K562 (cell line): Measurements from ENCODE around the gene PRKCG. TPM values are rescaled to one million over a fixed set of nuclear protein-coding genes. Genes with fewer than 3 reads are reported as not detected.

Experiments used
- ADNP ChIP-seq: fragments of 200-800 bp; sonication (Bioruptor generic); IDR thresholded peaks from 2 replicates; pipeline ENCODE4 v1.6.1; 2016; ENCODE audit warnings: missing genetic modification characterization, missing compliant biosample characterization
- ARNT ChIP-seq, 2 experiments: fragments of 450-650 bp; IDR thresholded peaks; 2 replicates each; pipeline ENCODE4 v1.6.1; 2016; ENCODE audit warnings: mild to moderate bottlenecking in 1 of 2
- ETV1 ChIP-seq: fragments of 450-650 bp; conservative IDR thresholded peaks from 2 replicates; pipeline ENCODE4 v1.6.1; 2016; ENCODE audit warnings: missing genetic modification characterization, control low read depth, low read depth, missing compliant biosample characterization
- IFI16 ChIP-seq: fragments of 250-450 bp; sonication (Bioruptor Pico); IDR thresholded peaks from 2 replicates; pipeline ENCODE4 v2.1.2; 2022; ENCODE audit warnings: mild to moderate bottlenecking, inconsistent platforms
- JUND ChIP-seq, 2 experiments: IDR thresholded peaks; 2 replicates in 1 of 2; 3 replicates in 1 of 2; pipeline ENCODE4 v1.6.1; 2011; ENCODE audit warnings: borderline replicate concordance in 2 of 2, low read depth in 2 of 2, low read length in 2 of 2, improper control_type of control experiment in 1 of 2, missing biosample characterization in 1 of 2, missing genetic modification characterization in 1 of 2, missing genetic modification reagents in 1 of 2
- NCOA1 ChIP-seq: fragments of 450-650 bp; IDR thresholded peaks from 2 replicates; pipeline ENCODE4 v1.6.1; 2016; ENCODE audit warnings: low read depth
- NFIX ChIP-seq: fragments of 250-450 bp; sonication (Bioruptor Pico); IDR thresholded peaks from 2 replicates; pipeline ENCODE4 v1.4.0; 2020; ENCODE audit warnings: low read depth, mild to moderate bottlenecking, moderate library complexity
- NR1H2 ChIP-seq: sonication (generic); formaldehyde crosslinking; IDR thresholded peaks from 2 replicates; pipeline ENCODE4 v1.4.0; 2020; ENCODE audit warnings: mild to moderate bottlenecking, missing genetic modification reagents
- PHF21A ChIP-seq: fragments of 450-650 bp; IDR thresholded peaks from 2 replicates; pipeline ENCODE4 v1.6.1; 2017; ENCODE audit warnings: low read depth, borderline replicate concordance
- POLR2G ChIP-seq: fragments of 200-400 bp; formaldehyde crosslinking; IDR thresholded peaks from 2 replicates; pipeline ENCODE4 v1.6.1; 2017; ENCODE audit warnings: low read depth, mild to moderate bottlenecking, antibody characterized with exemption, low read length, moderate library complexity
- PTBP1 ChIP-seq: fragments of 200-400 bp; formaldehyde crosslinking; IDR thresholded peaks from 2 replicates; pipeline ENCODE4 v1.6.1; 2017; ENCODE audit warnings: low read depth, low read length
- RBM22 ChIP-seq: fragments of 200-400 bp; formaldehyde crosslinking; IDR thresholded peaks from 2 replicates; pipeline ENCODE4 v1.6.1; 2018; ENCODE audit warnings: low read length, low read depth; ENCODE audit not compliant: poor library complexity, severe bottlenecking
- SMARCA4 ChIP-seq: fragments of 450-650 bp; IDR thresholded peaks from 2 replicates; pipeline ENCODE4 v1.6.1; 2016
- SP1 ChIP-seq: sonication (generic); formaldehyde crosslinking; IDR thresholded peaks from 2 replicates; pipeline ENCODE4 v1.8.1; 2022; ENCODE audit warnings: mild to moderate bottlenecking, missing genetic modification reagents
- TAF15 ChIP-seq: fragments of 200-400 bp; formaldehyde crosslinking; IDR thresholded peaks from 2 replicates; pipeline ENCODE4 v1.6.1; 2017; ENCODE audit warnings: mild to moderate bottlenecking, low read depth, low read length, moderate library complexity
- YY1 ChIP-seq, 3 experiments: IDR thresholded peaks; 2 replicates each; pipeline ENCODE4 v1.6.1; 2011; ENCODE audit warnings: low read length in 2 of 3, mild to moderate bottlenecking in 2 of 3, moderate library complexity in 2 of 3, borderline replicate concordance in 1 of 3, control low read depth in 1 of 3, low read depth in 1 of 3; ENCODE audit not compliant: insufficient read depth in 3 of 3, insufficient replicate concordance in 2 of 3, control insufficient read depth in 1 of 3, insufficient read length in 1 of 3; ENCODE audit errors: extremely low read depth in 1 of 3
- ZBTB7A ChIP-seq: IDR thresholded peaks from 2 replicates; pipeline ENCODE4 v1.6.1; 2011; ENCODE audit warnings: low read depth, mild to moderate bottlenecking, low read length, moderate library complexity, borderline replicate concordance; ENCODE audit not compliant: control insufficient read depth
- ZFPM2 ChIP-seq: fragments of 250-450 bp; sonication (Bioruptor Pico); IDR thresholded peaks from 2 replicates; pipeline ENCODE4 v1.5.1; 2022; ENCODE audit warnings: mild to moderate bottlenecking
- ZKSCAN8 ChIP-seq: fragments of 200-800 bp; sonication (Bioruptor generic); IDR thresholded peaks from 2 replicates; pipeline ENCODE4 v1.6.1; 2016; ENCODE audit warnings: missing genetic modification characterization, missing compliant biosample characterization
- ZNF143 ChIP-seq: sonication (generic); formaldehyde crosslinking; IDR thresholded peaks from 2 replicates; pipeline ENCODE4 v1.9.0; 2022; ENCODE audit warnings: mild to moderate bottlenecking, missing genetic modification reagents
- ZNF696 ChIP-seq: fragments of 250-450 bp; sonication (Bioruptor Pico); conservative IDR thresholded peaks from 2 replicates; pipeline ENCODE4 v1.4.0; 2020; ENCODE audit warnings: mild to moderate bottlenecking, moderate library complexity
- ZNF717 ChIP-seq: fragments of 250-450 bp; sonication (Bioruptor Pico); IDR thresholded peaks from 2 replicates; pipeline ENCODE4 v1.5.0; 2021
- polyA plus RNA-seq, 8 experiments: library from polyadenylated mRNA; depleted of rRNA in 4 of 8; stranded (reverse) in 5 of 8; unstranded in 3 of 8; fragments of >200 nt; fragmentation: Nextera tagmentation in 2 of 8; fragmentation: Illumina TruSeq in 1 of 8; extraction: Ambion mirVana in 2 of 8; extraction: Trizol in 1 of 8; gene quantifications; 2 replicates each; pipeline versions ENCODE4 v1.2.1 to v1.2.3, GENCODE V29; 2011 to 2014; ENCODE audit warnings: inconsistent platforms in 1 of 8, missing spikeins in 1 of 8
- total RNA-seq, 7 experiments: library from RNA; depleted of rRNA in 6 of 7; stranded (reverse); fragments of >200 nt in 6 of 7; fragmentation: Illumina TruSeq in 2 of 7; extraction: Trizol in 2 of 7; gene quantifications; 2 replicates each; pipeline versions ENCODE4 v1.2.1 to v1.2.3, GENCODE V29; 2011 to 2021; ENCODE audit warnings: low replicate concordance in 1 of 7
- TF ChIP-seq, protein P1 (sequence below): fragments of 450-650 bp; formaldehyde crosslinking; conservative IDR thresholded peaks from 2 replicates; pipeline ENCODE4 v1.4.0; 2022; ENCODE audit warnings: mild to moderate bottlenecking, missing genetic modification characterization
- TF ChIP-seq, protein P2 (sequence below): IDR thresholded peaks from 2 replicates; pipeline ENCODE4 v1.6.1; 2011; ENCODE audit not compliant: insufficient read length; ENCODE audit errors: extremely low read depth
- TF ChIP-seq, protein P3 (sequence below): sonication (generic); formaldehyde crosslinking; IDR thresholded peaks from 2 replicates; pipeline ENCODE4 v1.8.1; 2023; ENCODE audit warnings: mild to moderate bottlenecking, missing genetic modification reagents, moderate library complexity

PRKCG gene
- total and polyA plus RNA-seq, 9 of the 15 experiments (the other 6 are each of a cell fraction or from before 2014, with no cell fraction given), result not detected

DNA sequence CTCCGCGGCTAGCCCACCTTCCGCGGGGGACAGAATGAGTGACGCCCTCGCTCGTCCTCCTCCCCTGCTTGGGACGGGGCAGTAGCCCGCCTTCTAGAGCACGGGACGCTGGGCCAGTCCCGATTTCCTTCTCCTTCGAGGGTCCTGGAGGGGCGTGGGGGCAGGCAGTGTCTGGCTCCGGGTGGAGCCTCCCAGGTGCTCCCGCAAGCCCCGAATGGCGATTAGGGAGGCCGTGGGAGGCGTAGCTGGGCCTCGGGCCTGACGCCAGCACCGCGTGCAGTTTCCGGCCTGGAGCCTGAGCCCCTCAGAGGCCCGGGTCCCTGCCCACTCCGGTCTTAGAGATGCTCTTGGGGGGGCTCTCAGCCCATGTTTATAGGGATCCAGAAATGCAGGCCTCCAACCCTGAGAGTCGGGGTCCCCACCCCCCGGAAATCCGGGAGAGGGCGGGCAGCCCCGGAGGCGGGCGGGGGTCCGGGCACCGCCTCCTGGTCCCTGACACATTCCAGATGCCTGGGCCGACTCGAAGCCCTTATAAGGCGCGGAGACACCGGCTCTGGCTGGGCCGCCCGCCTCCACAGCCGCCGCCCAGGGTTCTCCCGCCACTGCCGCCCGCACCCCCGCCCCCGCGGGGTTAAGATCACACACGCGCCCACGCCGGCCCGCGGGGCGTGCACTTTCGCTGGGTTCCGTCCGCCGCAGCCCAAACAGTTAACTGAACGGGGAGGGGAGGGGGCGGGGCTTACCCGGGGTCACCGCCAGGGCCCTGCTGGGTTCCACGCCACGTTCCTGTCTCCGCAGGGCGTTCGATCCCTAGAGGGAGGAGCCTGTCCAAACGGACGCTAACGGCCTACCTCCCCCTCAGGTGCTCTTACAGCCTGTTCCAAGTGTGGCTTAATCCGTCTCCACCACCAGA is 12.8 kb upstream of the PRKCG start (continued):
- TF ChIP-seq PHF21A, result peak; percentile 92; the same call in 1 of the 2 replicates
- TF ChIP-seq SP1 (CRISPR knock-in tag), result peak; percentile 83
- TF ChIP-seq IFI16 (CRISPR knock-in tag), result no peak
- peak; percentile 88 for TF ChIP-seq POLR2G
- peak; percentile 20; the same call in 1 of the 2 replicates for TF ChIP-seq JUND (IDR thresholded peaks at IDR 0.05; ENCODE audit: borderline replicate concordance, low read depth, low read length)
- TF ChIP-seq JUND (tag; IDR thresholded peaks at IDR 0.05; ENCODE audit: borderline replicate concordance, low read depth, low read length), result no peak; the same call in 2 of the 3 replicates
- no peak for TF ChIP-seq PTBP1
- no peak for TF ChIP-seq NCOA1
- TF ChIP-seq RBM22, result no peak
- no peak for TF ChIP-seq ZNF696 (CRISPR knock-in tag)
- TF ChIP-seq ADNP (tag), result no peak
- no peak for TF ChIP-seq SMARCA4
- TF ChIP-seq ZNF143 (CRISPR knock-in tag), result no peak
- no peak for TF ChIP-seq NR1H2
- peak; percentile 77 for TF ChIP-seq ETV1 (tag)
- TF ChIP-seq NFIX (CRISPR knock-in tag), result no peak
- peak in 2 of 3 experiments; percentile 23 to 32 for TF ChIP-seq YY1 (IDR thresholded peaks at IDR 0.05; ENCODE audit: borderline replicate concordance in 1 of 3, control insufficient read depth in 1 of 3, extremely low read depth in 1 of 3, insufficient read depth in 3 of 3, insufficient read length in 1 of 3, insufficient replicate concordance in 2 of 3, low read depth in 1 of 3, low read length in 2 of 3)
- TF ChIP-seq ZFPM2 (CRISPR knock-in tag), result no peak
- no peak for TF ChIP-seq ZNF717 (CRISPR knock-in tag)
- TF ChIP-seq ARNT (IDR thresholded peaks at IDR 0.05), result no peak
- TF ChIP-seq ZBTB7A, result peak; percentile 90
- no peak for TF ChIP-seq TAF15
- no peak for TF ChIP-seq ZKSCAN8
- TF ChIP-seq, protein P1, sequence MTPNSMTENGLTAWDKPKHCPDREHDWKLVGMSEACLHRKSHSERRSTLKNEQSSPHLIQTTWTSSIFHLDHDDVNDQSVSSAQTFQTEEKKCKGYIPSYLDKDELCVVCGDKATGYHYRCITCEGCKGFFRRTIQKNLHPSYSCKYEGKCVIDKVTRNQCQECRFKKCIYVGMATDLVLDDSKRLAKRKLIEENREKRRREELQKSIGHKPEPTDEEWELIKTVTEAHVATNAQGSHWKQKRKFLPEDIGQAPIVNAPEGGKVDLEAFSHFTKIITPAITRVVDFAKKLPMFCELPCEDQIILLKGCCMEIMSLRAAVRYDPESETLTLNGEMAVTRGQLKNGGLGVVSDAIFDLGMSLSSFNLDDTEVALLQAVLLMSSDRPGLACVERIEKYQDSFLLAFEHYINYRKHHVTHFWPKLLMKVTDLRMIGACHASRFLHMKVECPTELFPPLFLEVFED (CRISPR knock-in tag), result 0 out of 2 replicates have a peak, but pooled peaks have one; percentile 33
- TF ChIP-seq, protein P2, sequence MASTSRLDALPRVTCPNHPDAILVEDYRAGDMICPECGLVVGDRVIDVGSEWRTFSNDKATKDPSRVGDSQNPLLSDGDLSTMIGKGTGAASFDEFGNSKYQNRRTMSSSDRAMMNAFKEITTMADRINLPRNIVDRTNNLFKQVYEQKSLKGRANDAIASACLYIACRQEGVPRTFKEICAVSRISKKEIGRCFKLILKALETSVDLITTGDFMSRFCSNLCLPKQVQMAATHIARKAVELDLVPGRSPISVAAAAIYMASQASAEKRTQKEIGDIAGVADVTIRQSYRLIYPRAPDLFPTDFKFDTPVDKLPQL, result no peak
- TF ChIP-seq, protein P3, sequence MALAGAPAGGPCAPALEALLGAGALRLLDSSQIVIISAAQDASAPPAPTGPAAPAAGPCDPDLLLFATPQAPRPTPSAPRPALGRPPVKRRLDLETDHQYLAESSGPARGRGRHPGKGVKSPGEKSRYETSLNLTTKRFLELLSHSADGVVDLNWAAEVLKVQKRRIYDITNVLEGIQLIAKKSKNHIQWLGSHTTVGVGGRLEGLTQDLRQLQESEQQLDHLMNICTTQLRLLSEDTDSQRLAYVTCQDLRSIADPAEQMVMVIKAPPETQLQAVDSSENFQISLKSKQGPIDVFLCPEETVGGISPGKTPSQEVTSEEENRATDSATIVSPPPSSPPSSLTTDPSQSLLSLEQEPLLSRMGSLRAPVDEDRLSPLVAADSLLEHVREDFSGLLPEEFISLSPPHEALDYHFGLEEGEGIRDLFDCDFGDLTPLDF (CRISPR knock-in tag), result no peak
